HepG2 (cell line): ENCODE results near the gene PFKFB2. TPM values are rescaled to one million over a fixed set of nuclear protein-coding genes. Genes with fewer than 3 reads are reported as not detected.
A peak's percentile ranks its signal among the peaks of the same experiment; 100 is the strongest.

Experiments used
- ARHGAP35 ChIP-seq: sonication (generic); formaldehyde crosslinking; IDR thresholded peaks from 2 replicates; pipeline ENCODE4 v1.9.0; 2022; ENCODE audit warnings: mild to moderate bottlenecking, inconsistent platforms, moderate library complexity, missing genetic modification reagents, borderline replicate concordance
- ASH2L ChIP-seq: fragments of 300-600, 200-600 bp; sonication (generic); IDR thresholded peaks from 2 replicates; pipeline ENCODE4 v1.7.0; 2017; ENCODE audit warnings: low read depth, mild to moderate bottlenecking, moderate library complexity, mixed read lengths, low read length; ENCODE audit not compliant: insufficient read length
- ATM ChIP-seq: fragments of 450-650 bp; IDR thresholded peaks from 2 replicates; pipeline ENCODE4 v1.7.1; 2017; ENCODE audit warnings: mild to moderate bottlenecking, borderline replicate concordance
- BRCA1 ChIP-seq: sonication (generic); formaldehyde crosslinking; IDR thresholded peaks from 2 replicates; pipeline ENCODE4 v1.4.0; 2020; ENCODE audit warnings: missing genetic modification reagents
- EED ChIP-seq: sonication (generic); formaldehyde crosslinking; IDR thresholded peaks from 2 replicates; pipeline ENCODE4 v1.5.0; 2020; ENCODE audit warnings: mild to moderate bottlenecking, missing genetic modification reagents
- ELK4 ChIP-seq: sonication (generic); formaldehyde crosslinking; IDR thresholded peaks from 2 replicates; pipeline ENCODE4 v1.9.0; 2021; ENCODE audit warnings: missing genetic modification reagents, borderline replicate concordance
- KAT8 ChIP-seq: IDR thresholded peaks from 2 replicates; pipeline ENCODE4 v1.6.1; 2016; ENCODE audit warnings: missing genetic modification reagents, missing compliant biosample characterization
- KDM2A ChIP-seq: sonication (generic); formaldehyde crosslinking; IDR thresholded peaks from 2 replicates; pipeline ENCODE4 v1.4.0; 2020; ENCODE audit warnings: low read depth, missing genetic modification reagents, borderline replicate concordance
- MAFF ChIP-seq: IDR thresholded peaks from 2 replicates; pipeline ENCODE4 v1.6.1; 2011; ENCODE audit warnings: low read depth, low read length, improper control_type of control experiment
- MBD4 ChIP-seq: IDR thresholded peaks from 2 replicates; pipeline ENCODE4 v1.6.1; 2012; ENCODE audit warnings: low read length, inconsistent platforms, borderline replicate concordance
- U2AF1 ChIP-seq: fragments of 200-400 bp; formaldehyde crosslinking; optimal IDR thresholded peaks from 2 replicates; pipeline ENCODE3; 2017; ENCODE audit warnings: mild to moderate bottlenecking, low read depth, low read length
- ZMYM2 ChIP-seq: sonication (generic); formaldehyde crosslinking; IDR thresholded peaks from 2 replicates; pipeline ENCODE4 v1.8.0; 2022; ENCODE audit warnings: mild to moderate bottlenecking, missing genetic modification reagents
- ZNF160 ChIP-seq: sonication (generic); formaldehyde crosslinking; IDR thresholded peaks from 2 replicates; pipeline ENCODE4 v1.8.0; 2022; ENCODE audit warnings: mild to moderate bottlenecking, inconsistent platforms, missing genetic modification reagents
- ZNF296 ChIP-seq: sonication (generic); formaldehyde crosslinking; conservative IDR thresholded peaks from 2 replicates; pipeline ENCODE4 v1.5.0; 2020; ENCODE audit warnings: mild to moderate bottlenecking, missing genetic modification reagents
- ZNF570 ChIP-seq: sonication (generic); formaldehyde crosslinking; IDR thresholded peaks from 2 replicates; pipeline ENCODE4 v1.4.0; 2020; ENCODE audit warnings: mild to moderate bottlenecking, missing genetic modification reagents, borderline replicate concordance
- ZNF75D ChIP-seq: sonication (generic); formaldehyde crosslinking; IDR thresholded peaks from 2 replicates; pipeline ENCODE4 v1.8.1; 2023; ENCODE audit warnings: missing genetic modification reagents, mild to moderate bottlenecking, borderline replicate concordance
- ZSCAN9 ChIP-seq: IDR thresholded peaks from 2 replicates; pipeline ENCODE4 v1.6.1; 2016; ENCODE audit warnings: borderline replicate concordance
- polyA plus RNA-seq, 8 experiments: library from polyadenylated mRNA; depleted of rRNA in 3 of 8; stranded (reverse) in 7 of 8; unstranded in 1 of 8; fragments of >200 nt; fragmentation: Illumina TruSeq in 4 of 8; extraction: Trizol in 4 of 8; gene quantifications; 2 replicates each; pipeline versions ENCODE4 v1.2.1 to v1.2.3, GENCODE V29; 2011 to 2016; ENCODE audit warnings: low read depth in 4 of 8, missing spikeins in 1 of 8, mixed read lengths in 1 of 8; ENCODE audit not compliant: insufficient read depth in 1 of 8
- total RNA-seq, 5 experiments: library from RNA; depleted of rRNA; stranded (reverse); fragments of >200 nt; fragmentation: Illumina TruSeq; extraction: Trizol; gene quantifications; 2 replicates each; pipeline ENCODE4 v1.2.3, GENCODE V29; 2016; ENCODE audit warnings: low read depth in 1 of 5
- TF ChIP-seq, protein P1 (sequence below): sonication (generic); formaldehyde crosslinking; IDR thresholded peaks from 2 replicates; pipeline ENCODE4 v1.9.0; 2021; ENCODE audit warnings: missing genetic modification reagents, mild to moderate bottlenecking, borderline replicate concordance
- TF ChIP-seq, protein P2 (sequence below): sonication (generic); formaldehyde crosslinking; IDR thresholded peaks from 2 replicates; pipeline ENCODE4 v1.5.1; 2020; ENCODE audit warnings: missing genetic modification reagents, mild to moderate bottlenecking, borderline replicate concordance
- TF ChIP-seq, protein P3 (sequence below): sonication (generic); formaldehyde crosslinking; IDR thresholded peaks from 2 replicates; pipeline ENCODE4 v1.4.0; 2020; ENCODE audit warnings: missing genetic modification reagents, borderline replicate concordance

The PFKFB2 gene
- total and polyA plus RNA-seq, 2 of the 13 experiments (the other 11 are each of a cell fraction or from before 2014, with no cell fraction given), result 4.6 to 10.6 TPM

GRCh38 chr1:207025146-207025880 is 27.8 kb upstream of the PFKFB2 start (continued):
- TF ChIP-seq ATM, result no peak
- no peak for TF ChIP-seq MAFF
- no peak for TF ChIP-seq ZNF570 (CRISPR knock-in tag)
- no peak for TF ChIP-seq ZMYM2
- TF ChIP-seq ZSCAN9 (CRISPR knock-in tag), result no peak
- no peak for TF ChIP-seq ARHGAP35
- TF ChIP-seq MBD4, result peak; percentile 44; the same call in 1 of the 2 replicates
- no peak for TF ChIP-seq BRCA1
- TF ChIP-seq ZNF160 (CRISPR knock-in tag), result no peak
- TF ChIP-seq EED (CRISPR knock-in tag), result no peak
- TF ChIP-seq, protein P1, sequence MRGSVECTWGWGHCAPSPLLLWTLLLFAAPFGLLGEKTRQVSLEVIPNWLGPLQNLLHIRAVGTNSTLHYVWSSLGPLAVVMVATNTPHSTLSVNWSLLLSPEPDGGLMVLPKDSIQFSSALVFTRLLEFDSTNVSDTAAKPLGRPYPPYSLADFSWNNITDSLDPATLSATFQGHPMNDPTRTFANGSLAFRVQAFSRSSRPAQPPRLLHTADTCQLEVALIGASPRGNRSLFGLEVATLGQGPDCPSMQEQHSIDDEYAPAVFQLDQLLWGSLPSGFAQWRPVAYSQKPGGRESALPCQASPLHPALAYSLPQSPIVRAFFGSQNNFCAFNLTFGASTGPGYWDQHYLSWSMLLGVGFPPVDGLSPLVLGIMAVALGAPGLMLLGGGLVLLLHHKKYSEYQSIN (CRISPR knock-in tag), result no peak
- TF ChIP-seq U2AF1, result no peak
- TF ChIP-seq, protein P2, sequence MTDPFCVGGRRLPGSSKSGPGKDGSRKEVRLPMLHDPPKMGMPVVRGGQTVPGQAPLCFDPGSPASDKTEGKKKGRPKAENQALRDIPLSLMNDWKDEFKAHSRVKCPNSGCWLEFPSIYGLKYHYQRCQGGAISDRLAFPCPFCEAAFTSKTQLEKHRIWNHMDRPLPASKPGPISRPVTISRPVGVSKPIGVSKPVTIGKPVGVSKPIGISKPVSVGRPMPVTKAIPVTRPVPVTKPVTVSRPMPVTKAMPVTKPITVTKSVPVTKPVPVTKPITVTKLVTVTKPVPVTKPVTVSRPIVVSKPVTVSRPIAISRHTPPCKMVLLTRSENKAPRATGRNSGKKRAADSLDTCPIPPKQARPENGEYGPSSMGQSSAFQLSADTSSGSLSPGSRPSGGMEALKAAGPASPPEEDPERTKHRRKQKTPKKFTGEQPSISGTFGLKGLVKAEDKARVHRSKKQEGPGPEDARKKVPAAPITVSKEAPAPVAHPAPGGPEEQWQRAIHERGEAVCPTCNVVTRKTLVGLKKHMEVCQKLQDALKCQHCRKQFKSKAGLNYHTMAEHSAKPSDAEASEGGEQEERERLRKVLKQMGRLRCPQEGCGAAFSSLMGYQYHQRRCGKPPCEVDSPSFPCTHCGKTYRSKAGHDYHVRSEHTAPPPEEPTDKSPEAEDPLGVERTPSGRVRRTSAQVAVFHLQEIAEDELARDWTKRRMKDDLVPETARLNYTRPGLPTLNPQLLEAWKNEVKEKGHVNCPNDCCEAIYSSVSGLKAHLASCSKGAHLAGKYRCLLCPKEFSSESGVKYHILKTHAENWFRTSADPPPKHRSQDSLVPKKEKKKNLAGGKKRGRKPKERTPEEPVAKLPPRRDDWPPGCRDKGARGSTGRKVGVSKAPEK (CRISPR knock-in tag), result no peak
- TF ChIP-seq ZNF296 (CRISPR knock-in tag), result no peak
- TF ChIP-seq, protein P3, sequence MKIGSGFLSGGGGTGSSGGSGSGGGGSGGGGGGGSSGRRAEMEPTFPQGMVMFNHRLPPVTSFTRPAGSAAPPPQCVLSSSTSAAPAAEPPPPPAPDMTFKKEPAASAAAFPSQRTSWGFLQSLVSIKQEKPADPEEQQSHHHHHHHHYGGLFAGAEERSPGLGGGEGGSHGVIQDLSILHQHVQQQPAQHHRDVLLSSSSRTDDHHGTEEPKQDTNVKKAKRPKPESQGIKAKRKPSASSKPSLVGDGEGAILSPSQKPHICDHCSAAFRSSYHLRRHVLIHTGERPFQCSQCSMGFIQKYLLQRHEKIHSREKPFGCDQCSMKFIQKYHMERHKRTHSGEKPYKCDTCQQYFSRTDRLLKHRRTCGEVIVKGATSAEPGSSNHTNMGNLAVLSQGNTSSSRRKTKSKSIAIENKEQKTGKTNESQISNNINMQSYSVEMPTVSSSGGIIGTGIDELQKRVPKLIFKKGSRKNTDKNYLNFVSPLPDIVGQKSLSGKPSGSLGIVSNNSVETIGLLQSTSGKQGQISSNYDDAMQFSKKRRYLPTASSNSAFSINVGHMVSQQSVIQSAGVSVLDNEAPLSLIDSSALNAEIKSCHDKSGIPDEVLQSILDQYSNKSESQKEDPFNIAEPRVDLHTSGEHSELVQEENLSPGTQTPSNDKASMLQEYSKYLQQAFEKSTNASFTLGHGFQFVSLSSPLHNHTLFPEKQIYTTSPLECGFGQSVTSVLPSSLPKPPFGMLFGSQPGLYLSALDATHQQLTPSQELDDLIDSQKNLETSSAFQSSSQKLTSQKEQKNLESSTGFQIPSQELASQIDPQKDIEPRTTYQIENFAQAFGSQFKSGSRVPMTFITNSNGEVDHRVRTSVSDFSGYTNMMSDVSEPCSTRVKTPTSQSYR (CRISPR knock-in tag), result peak; percentile 91
- TF ChIP-seq KDM2A, result no peak
- TF ChIP-seq ELK4, result no peak
- TF ChIP-seq ASH2L, result no peak
- peak; percentile 21; the same call in 1 of the 2 replicates for TF ChIP-seq KAT8 (CRISPR knock-in tag)
- no peak for TF ChIP-seq ZNF75D (CRISPR knock-in tag)
